LNCaP clone FGC (cell line): Measurements from ENCODE around the gene PITPNM2.

Source experiments
- DNase-seq: peaks from one replicate; pipeline ENCODE4 v3.0.0-alpha.2; 2011; ENCODE audit warnings: low read depth
- H3K4me3 ChIP-seq: 2 replicates; pipeline ENCODE4 v1.5.1; 2011; ENCODE audit warnings: mild to moderate bottlenecking, low read depth, low read length, control low read depth
- TF ChIP-seq, protein P1 (sequence below): IDR thresholded peaks from 2 replicates; pipeline ENCODE4 v1.5.1; 2012; ENCODE audit warnings: mild to moderate bottlenecking; ENCODE audit not compliant: control insufficient read depth, insufficient read depth; ENCODE audit errors: extremely low read depth

The PITPNM2 gene

DNA sequence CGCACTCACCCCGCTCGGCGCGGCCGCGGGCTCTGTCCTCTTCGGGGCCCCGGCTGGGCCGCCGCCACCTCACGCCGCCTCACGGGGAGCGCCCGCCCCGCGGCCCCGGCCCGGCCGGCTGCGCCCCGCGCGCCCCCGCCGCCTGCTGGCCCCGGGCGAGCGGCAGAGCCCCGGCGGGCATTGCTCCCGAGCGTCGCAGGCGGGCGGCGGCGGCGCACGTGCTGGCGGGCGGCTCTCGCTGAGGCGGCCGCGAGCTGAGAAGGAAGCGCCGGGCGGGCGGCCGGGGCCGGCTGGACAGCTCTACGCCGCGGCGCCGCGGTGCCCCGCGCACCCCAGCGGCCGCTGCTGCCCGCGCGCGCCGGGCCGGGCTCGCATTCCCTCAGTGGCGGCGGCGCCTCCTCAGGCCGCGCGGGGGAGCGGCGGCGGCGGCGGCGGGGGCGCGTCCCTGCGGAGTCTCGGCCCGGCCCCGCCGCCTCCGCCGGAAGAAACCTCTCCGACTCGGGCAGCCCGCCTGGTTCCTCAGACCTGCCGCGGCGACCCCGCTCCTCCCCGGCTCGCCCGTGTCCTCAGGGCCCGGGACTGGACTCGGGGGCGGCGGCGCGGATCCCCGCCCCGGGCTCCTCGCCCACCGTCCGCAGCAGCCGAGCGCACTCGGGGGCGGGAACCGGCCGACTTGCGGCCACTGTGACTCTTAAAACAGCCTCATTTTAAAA lies at the start of gene PITPNM2:
Gene PITPNM2, minus strand, starts transcription at position 347 of the 713 bp plus-strand sequence. CDS start 116,500 bp downstream, outside the sequence.
- TF ChIP-seq, protein P1, sequence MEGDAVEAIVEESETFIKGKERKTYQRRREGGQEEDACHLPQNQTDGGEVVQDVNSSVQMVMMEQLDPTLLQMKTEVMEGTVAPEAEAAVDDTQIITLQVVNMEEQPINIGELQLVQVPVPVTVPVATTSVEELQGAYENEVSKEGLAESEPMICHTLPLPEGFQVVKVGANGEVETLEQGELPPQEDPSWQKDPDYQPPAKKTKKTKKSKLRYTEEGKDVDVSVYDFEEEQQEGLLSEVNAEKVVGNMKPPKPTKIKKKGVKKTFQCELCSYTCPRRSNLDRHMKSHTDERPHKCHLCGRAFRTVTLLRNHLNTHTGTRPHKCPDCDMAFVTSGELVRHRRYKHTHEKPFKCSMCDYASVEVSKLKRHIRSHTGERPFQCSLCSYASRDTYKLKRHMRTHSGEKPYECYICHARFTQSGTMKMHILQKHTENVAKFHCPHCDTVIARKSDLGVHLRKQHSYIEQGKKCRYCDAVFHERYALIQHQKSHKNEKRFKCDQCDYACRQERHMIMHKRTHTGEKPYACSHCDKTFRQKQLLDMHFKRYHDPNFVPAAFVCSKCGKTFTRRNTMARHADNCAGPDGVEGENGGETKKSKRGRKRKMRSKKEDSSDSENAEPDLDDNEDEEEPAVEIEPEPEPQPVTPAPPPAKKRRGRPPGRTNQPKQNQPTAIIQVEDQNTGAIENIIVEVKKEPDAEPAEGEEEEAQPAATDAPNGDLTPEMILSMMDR: peak; percentile 56
- DNase-seq: no peak
- H3K4me3 ChIP-seq: peak within 1 kb of the TSS; percentile 59

DNA sequence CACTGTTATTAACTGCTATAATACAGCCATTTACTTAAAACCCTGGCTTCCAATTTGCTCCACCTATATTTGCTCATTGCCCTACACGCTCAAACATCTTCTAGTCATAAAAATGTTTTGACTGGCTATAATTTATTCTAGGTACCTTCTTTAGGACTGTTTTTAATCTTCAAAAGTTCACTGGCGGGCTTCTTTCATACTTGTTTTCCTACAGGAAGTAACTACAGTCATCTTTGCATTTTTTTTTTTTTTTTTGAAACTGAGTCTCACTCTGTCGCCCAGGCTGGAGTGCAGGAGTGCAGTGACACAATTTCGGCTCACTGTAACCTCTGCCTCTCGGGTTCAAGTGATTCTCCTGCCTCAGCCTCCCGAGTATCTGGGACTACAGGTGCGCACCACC lies 49.5 kb upstream of the PITPNM2 start:
- TF ChIP-seq, protein P1: no peak
- H3K4me3 ChIP-seq: no peak overlapping the region
- no peak for DNase-seq

DNA sequence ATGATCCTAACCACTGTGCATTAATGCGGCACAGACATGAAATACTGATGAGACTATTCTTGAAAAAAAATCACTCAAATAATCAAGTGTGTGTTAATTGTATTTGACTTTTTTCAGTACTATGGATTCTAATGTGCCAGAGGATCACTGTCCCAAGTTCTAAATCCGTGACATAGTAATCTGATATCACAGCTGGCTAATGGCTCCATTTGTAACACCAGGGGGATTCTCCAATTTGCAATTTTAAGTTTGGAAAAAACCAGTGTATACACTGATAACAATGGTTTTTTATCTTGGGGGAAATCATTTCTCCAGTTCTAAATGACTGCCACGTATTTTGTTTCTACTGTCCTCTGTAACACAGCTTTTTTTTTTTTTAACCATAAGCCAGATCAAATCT lies 49.0 kb upstream of the PITPNM2 start:
- TF ChIP-seq, protein P1: no peak
- DNase-seq: no peak

DNA sequence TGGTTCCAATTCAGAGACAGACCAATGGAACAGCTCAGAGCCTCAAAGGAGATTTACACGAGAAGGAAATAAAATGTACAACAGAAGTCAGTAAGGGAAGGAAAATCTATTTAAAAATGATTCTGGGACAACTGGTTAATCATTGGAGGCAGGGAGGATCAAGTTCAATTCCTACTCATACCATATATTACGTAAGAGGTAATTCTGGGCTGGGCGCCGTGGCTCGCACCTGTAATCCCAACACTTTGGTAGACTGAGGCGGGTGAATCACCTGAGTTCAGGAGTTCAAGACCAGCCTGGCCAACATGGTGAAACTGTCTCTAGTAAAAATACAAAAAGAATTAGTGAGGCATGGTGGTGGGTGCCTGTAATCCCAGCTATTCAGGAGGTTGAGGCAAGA lies 36.7 kb upstream of the PITPNM2 start:
- no peak for DNase-seq

More for the DNA sequence above, 49.0 kb upstream of the PITPNM2 start:
- no peak overlapping the region for H3K4me3 ChIP-seq

DNA sequence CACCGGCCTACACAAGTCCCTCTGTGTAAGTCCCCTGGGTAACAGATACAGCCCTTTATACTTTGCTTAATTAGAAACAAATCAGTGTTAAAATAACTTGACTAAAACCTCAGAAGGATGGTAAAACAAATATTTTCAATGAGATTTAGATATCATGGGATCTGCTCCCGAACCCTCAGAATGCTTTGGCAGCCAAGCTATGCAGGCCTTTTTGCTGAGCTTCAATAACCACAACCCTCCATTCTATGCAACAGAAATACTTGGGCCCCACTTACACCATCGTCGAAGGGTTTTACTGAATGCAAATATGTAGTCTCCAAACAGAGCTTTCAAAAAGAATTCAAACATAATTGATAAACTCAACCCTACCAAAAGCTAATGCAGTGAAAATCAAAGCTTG lies 29.3 kb upstream of the PITPNM2 start:
- TF ChIP-seq, protein P1: no peak

More for the DNA sequence above, 36.7 kb upstream of the PITPNM2 start:
- H3K4me3 ChIP-seq: no peak overlapping the region
- TF ChIP-seq, protein P1: no peak

DNA sequence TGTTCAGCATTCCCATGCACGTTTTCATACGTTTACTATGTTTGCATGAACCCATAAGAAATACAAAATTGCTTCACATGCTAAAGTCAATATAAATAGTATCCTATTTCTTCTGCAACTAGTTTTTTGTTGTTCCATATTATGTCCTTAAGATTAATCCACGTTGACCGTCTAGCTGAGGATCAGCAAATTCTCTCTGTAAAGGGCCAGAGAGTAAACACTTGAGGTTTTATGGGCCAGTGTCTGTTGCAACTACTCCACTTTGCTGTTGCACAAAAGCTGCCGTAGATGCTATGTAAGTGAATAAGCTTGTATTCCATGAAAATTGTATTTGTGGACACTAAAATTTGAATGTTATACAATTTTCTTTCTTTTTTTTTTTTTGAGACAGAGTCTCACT lies 21.1 kb upstream of the PITPNM2 start:
- H3K4me3 ChIP-seq: no peak overlapping the region
- DNase-seq: peak; percentile 84
- TF ChIP-seq, protein P1: no peak

More for the DNA sequence above, 29.3 kb upstream of the PITPNM2 start:
- no peak for DNase-seq
- H3K4me3 ChIP-seq: no peak overlapping the region

DNA sequence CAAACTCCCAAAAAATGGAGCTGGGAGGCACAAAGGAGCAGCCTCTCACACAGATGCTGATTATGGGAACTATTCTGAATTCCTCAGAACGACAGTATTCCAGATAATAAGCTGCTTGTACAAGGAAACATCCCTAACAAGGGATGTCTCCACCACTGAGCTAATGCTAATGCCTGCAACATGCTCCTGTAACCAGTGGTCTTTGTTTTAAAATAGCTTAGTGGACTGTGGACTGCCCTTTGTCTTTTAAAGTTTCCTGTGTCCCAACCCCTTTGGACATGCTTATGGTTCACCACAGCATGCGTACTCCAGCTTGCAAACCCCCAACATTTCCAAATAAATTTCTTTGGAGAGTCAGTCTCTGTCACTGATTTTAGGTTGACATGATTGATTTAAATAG lies 16.4 kb upstream of the PITPNM2 start:
- no peak for DNase-seq
- no peak overlapping the region for H3K4me3 ChIP-seq
- TF ChIP-seq, protein P1: no peak
